ENCODE data around the gene AQP3.
A peak's percentile ranks its signal among the peaks of the same experiment; 100 is the strongest.

Gene AQP3

GRCh38 chr9:33450621-33451146, 3.3 kb upstream of the AQP3 start:
- Histone ChIP-seq H3K4me3 (ENCODE audit: low read depth in 1 of 2, low read length in 2 of 2) (no peak overlapping the region), H3K4me2 (ENCODE audit: insufficient read depth, low read length) (no peak overlapping the region), H3K27ac (ENCODE audit: low read length) (no peak overlapping the region), H3K9me3 (ENCODE audit: insufficient read depth, low read length, severe bottlenecking) (no peaks in the 10 kb centered on the region), H3K4me1 (ENCODE audit: insufficient read depth, low read length) (peaks cover 32% of the 10 kb centered on the region), H3K9ac (ENCODE audit: low read depth, low read length) (no peak overlapping the region), H3K79me2 (ENCODE audit: insufficient read depth, low read length) (no peaks in the 10 kb centered on the region), H2AFZ (ENCODE audit: low read depth, low read length) (no peak overlapping the region), H3K27me3 (ENCODE audit: insufficient read depth, low read length, poor library complexity) (no peaks in the 10 kb centered on the region), H4K20me1 (ENCODE audit: insufficient read depth, low read length) (no peaks in the 10 kb centered on the region; the same call in 1 of the 2 replicates), H3K36me3 (ENCODE audit: insufficient read depth, low read length) (no peaks in the 10 kb centered on the region)
- no peak for DNase-seq
- no peak for ATAC-seq (ENCODE audit: insufficient read depth, low read depth)
- TF ChIP-seq, protein P1, sequence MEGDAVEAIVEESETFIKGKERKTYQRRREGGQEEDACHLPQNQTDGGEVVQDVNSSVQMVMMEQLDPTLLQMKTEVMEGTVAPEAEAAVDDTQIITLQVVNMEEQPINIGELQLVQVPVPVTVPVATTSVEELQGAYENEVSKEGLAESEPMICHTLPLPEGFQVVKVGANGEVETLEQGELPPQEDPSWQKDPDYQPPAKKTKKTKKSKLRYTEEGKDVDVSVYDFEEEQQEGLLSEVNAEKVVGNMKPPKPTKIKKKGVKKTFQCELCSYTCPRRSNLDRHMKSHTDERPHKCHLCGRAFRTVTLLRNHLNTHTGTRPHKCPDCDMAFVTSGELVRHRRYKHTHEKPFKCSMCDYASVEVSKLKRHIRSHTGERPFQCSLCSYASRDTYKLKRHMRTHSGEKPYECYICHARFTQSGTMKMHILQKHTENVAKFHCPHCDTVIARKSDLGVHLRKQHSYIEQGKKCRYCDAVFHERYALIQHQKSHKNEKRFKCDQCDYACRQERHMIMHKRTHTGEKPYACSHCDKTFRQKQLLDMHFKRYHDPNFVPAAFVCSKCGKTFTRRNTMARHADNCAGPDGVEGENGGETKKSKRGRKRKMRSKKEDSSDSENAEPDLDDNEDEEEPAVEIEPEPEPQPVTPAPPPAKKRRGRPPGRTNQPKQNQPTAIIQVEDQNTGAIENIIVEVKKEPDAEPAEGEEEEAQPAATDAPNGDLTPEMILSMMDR (IDR thresholded peaks at IDR 0.05; ENCODE audit: borderline replicate concordance, extremely low read depth, low read length, poor library complexity, severe bottlenecking): no peak
- no peak for TF ChIP-seq EZH2 (IDR thresholded peaks at IDR 0.05; ENCODE audit: borderline replicate concordance, low read depth, low read length, severe bottlenecking)

- Histone ChIP-seq H3K79me2 (ENCODE audit: insufficient read depth, low read length) (no peaks in the 10 kb centered on the region), H3K9me3 (ENCODE audit: insufficient read depth, low read length, severe bottlenecking) (no peaks in the 10 kb centered on the region), H3K4me2 (ENCODE audit: insufficient read depth, low read length) (no peak overlapping the region), H3K4me1 (ENCODE audit: insufficient read depth, low read length) (peaks cover 41% of the 10 kb centered on the region), H3K9ac (ENCODE audit: low read depth, low read length) (no peak overlapping the region), H3K36me3 (ENCODE audit: insufficient read depth, low read length) (no peaks in the 10 kb centered on the region), H3K27ac (ENCODE audit: low read length) (no peak overlapping the region), H2AFZ (ENCODE audit: low read depth, low read length) (no peak overlapping the region), H4K20me1 (ENCODE audit: insufficient read depth, low read length) (no peaks in the 10 kb centered on the region; the same call in 1 of the 2 replicates), H3K27me3 (ENCODE audit: insufficient read depth, low read length, poor library complexity) (no peaks in the 10 kb centered on the region), H3K4me3 (ENCODE audit: low read depth in 1 of 2, low read length in 2 of 2) (no peak overlapping the region)
- ATAC-seq (ENCODE audit: insufficient read depth, low read depth) (no peak), DNase-seq (no peak)
- TF ChIP-seq, protein P1 (IDR thresholded peaks at IDR 0.05; ENCODE audit: borderline replicate concordance, extremely low read depth, low read length, poor library complexity, severe bottlenecking): no peak
Observed at GRCh38 chr9:33449715-33450114, 2.3 kb upstream of the AQP3 start.

GRCh38 chr9:33447799-33448553, 583 bp upstream of the AQP3 start:
- H3K27ac ChIP-seq (ENCODE audit: low read length): peak overlapping the region; percentile 93
- no peaks in the 10 kb centered on the region; the same call in 1 of the 2 replicates for H4K20me1 ChIP-seq (ENCODE audit: insufficient read depth, low read length)
- peaks cover 43% of the 10 kb centered on the region for H3K4me1 ChIP-seq (ENCODE audit: insufficient read depth, low read length)
- ATAC-seq (ENCODE audit: insufficient read depth, low read depth): no peak
- H3K4me3 ChIP-seq (ENCODE audit: low read depth in 1 of 2, low read length in 2 of 2): peak overlapping the region; percentile 17 to 52; a peak in 3 of 4 replicates
- no peaks in the 10 kb centered on the region for H3K36me3 ChIP-seq (ENCODE audit: insufficient read depth, low read length)
- H3K9ac ChIP-seq (ENCODE audit: low read depth, low read length): peak overlapping the region; percentile 61
- TF ChIP-seq EZH2 (IDR thresholded peaks at IDR 0.05; ENCODE audit: borderline replicate concordance, low read depth, low read length, severe bottlenecking): no peak
- TF ChIP-seq, protein P1 (IDR thresholded peaks at IDR 0.05; ENCODE audit: borderline replicate concordance, extremely low read depth, low read length, poor library complexity, severe bottlenecking): no peak
- no peaks in the 10 kb centered on the region for H3K9me3 ChIP-seq (ENCODE audit: insufficient read depth, low read length, severe bottlenecking)
- DNase-seq: no peak
- H3K4me2 ChIP-seq (ENCODE audit: insufficient read depth, low read length): peak overlapping the region; percentile 74
- H3K27me3 ChIP-seq (ENCODE audit: insufficient read depth, low read length, poor library complexity): no peaks in the 10 kb centered on the region
- no peaks in the 10 kb centered on the region for H3K79me2 ChIP-seq (ENCODE audit: insufficient read depth, low read length)
- H2AFZ ChIP-seq (ENCODE audit: low read depth, low read length): peak overlapping the region; percentile 65

Measured in DND-41 (cell line).